ENCODE data around the gene AFTPH. TPM values are rescaled to one million over a fixed set of nuclear protein-coding genes. Genes with fewer than 3 reads are reported as not detected.
A peak's percentile ranks its signal among the peaks of the same experiment; 100 is the strongest.
"Not testable (repeated sequence)": the region's sequence is repeated elsewhere in the genome, so short reads cannot be mapped to it uniquely, and the experiment has no call there.

AFTPH gene
- polyA plus RNA-seq, 3 donors from 2014 or later, result 19.3 to 28.3 (median 22.3) TPM

- Mint-ChIP-seq H3K27ac (no peak overlapping the region), H3K4me3 (no peak overlapping the region), H3K27me3 (ENCODE audit: low read depth in 3 of 3) (peaks cover 6 to 8% (median 7%) of the 10 kb centered on the region in 3 donors), H3K36me3 (no peaks in the 10 kb centered on the region), H3K9me3 (no peaks in the 10 kb centered on the region), H3K4me1 (no peaks in the 10 kb centered on the region)
- DNase-seq, result no peak
Observed at GRCh38 chr2:64515086-64515485, 9.0 kb upstream of the AFTPH start.

- no peaks in the 10 kb centered on the region for H3K4me1 Mint-ChIP-seq
- H3K36me3 Mint-ChIP-seq, result no peaks in the 10 kb centered on the region
- no peak overlapping the region for H3K27ac Mint-ChIP-seq
- peaks cover 6 to 8% (median 7%) of the 10 kb centered on the region in 3 donors for H3K27me3 Mint-ChIP-seq (ENCODE audit: low read depth in 3 of 3)
- H3K4me3 Mint-ChIP-seq, result no peak overlapping the region
- no peaks in the 10 kb centered on the region for H3K9me3 Mint-ChIP-seq
- no peak for DNase-seq
Observed at GRCh38 chr2:64516651-64517510, 7.2 kb upstream of the AFTPH start.

GRCh38 chr2:64517511-64517884, 6.6 kb upstream of the AFTPH start:
- DNase-seq, result no peak
- Mint-ChIP-seq H3K9me3 (no peaks in the 10 kb centered on the region), H3K27me3 (ENCODE audit: low read depth in 3 of 3) (peaks cover 6 to 8% (median 7%) of the 10 kb centered on the region in 3 donors), H3K4me1 (peaks cover 1% of the 10 kb centered on the region in 2 donors), H3K4me3 (no peak overlapping the region), H3K36me3 (no peaks in the 10 kb centered on the region), H3K27ac (no peak overlapping the region)

- no peaks in the 10 kb centered on the region for H3K36me3 Mint-ChIP-seq
- peak overlapping the region; percentile 97 to 99 (median 98) for H3K27ac Mint-ChIP-seq
- H3K4me1 Mint-ChIP-seq, result peaks cover 37 to 41% of the 10 kb centered on the region in 2 donors
- peaks cover 8 to 16% (median 12%) of the 10 kb centered on the region in 3 donors for H3K27me3 Mint-ChIP-seq (ENCODE audit: low read depth in 3 of 3)
- no peaks in the 10 kb centered on the region for H3K9me3 Mint-ChIP-seq
- peak; percentile 67 to 77 (median 68) for DNase-seq
- H3K4me3 Mint-ChIP-seq, result peak overlapping the region; percentile 97 to 99 (median 99)
Observed at GRCh38 chr2:64522843-64523428, 1.2 kb upstream of the AFTPH start.

- no peaks in the 10 kb centered on the region for H3K9me3 Mint-ChIP-seq
- peaks cover 6 to 20% (median 12%) of the 10 kb centered on the region in 3 donors for H3K27me3 Mint-ChIP-seq (ENCODE audit: low read depth in 3 of 3)
- DNase-seq, result no peak
- H3K36me3 Mint-ChIP-seq, result no peaks in the 10 kb centered on the region
- H3K27ac Mint-ChIP-seq, result peak overlapping the region; percentile 98 to 100 (median 98)
- peak overlapping the region; percentile 97 to 99 (median 99) for H3K4me3 Mint-ChIP-seq
- peaks cover 46 to 57% of the 10 kb centered on the region in 2 donors for H3K4me1 Mint-ChIP-seq
Observed at GRCh38 chr2:64524604-64525316, 632 bp downstream of the AFTPH start.

GRCh38 chr2:64525317-64525613, 1.1 kb downstream of the AFTPH start:
- H3K36me3 Mint-ChIP-seq, result no peaks in the 10 kb centered on the region
- peak overlapping the region; percentile 93 to 99 (median 99) for H3K4me3 Mint-ChIP-seq
- peaks cover 6 to 20% (median 12%) of the 10 kb centered on the region in 3 donors for H3K27me3 Mint-ChIP-seq (ENCODE audit: low read depth in 3 of 3)
- H3K27ac Mint-ChIP-seq, result peak overlapping the region; percentile 96 to 100 (median 98)
- H3K9me3 Mint-ChIP-seq, result no peaks in the 10 kb centered on the region
- DNase-seq, result peak; percentile 29 to 42 (median 29)
- peaks cover 48 to 60% of the 10 kb centered on the region in 2 donors for H3K4me1 Mint-ChIP-seq

- no peak for DNase-seq
- H3K4me1 Mint-ChIP-seq, result peaks cover 49 to 63% of the 10 kb centered on the region in 2 donors
- H3K4me3 Mint-ChIP-seq, result peak overlapping the region; percentile 93 to 99 (median 99)
- H3K36me3 Mint-ChIP-seq, result no peaks in the 10 kb centered on the region
- H3K27me3 Mint-ChIP-seq (ENCODE audit: low read depth in 3 of 3), result peaks cover 6 to 20% (median 12%) of the 10 kb centered on the region in 3 donors
- no peaks in the 10 kb centered on the region for H3K9me3 Mint-ChIP-seq
- peak overlapping the region in 5 of 6 donors; percentile 34 to 100 (median 98) for H3K27ac Mint-ChIP-seq
Observed at GRCh38 chr2:64526034-64526433, 1.9 kb downstream of the AFTPH start.

- H3K27ac Mint-ChIP-seq, H3K9me3 Mint-ChIP-seq: not testable (repeated sequence)
- peaks cover 53 to 76% of the 10 kb centered on the region in 2 donors for H3K4me1 Mint-ChIP-seq
Observed at GRCh38 chr2:64530946-64531345, 6.8 kb downstream of the AFTPH start.

GRCh38 chr2:64532030-64532429, 7.9 kb downstream of the AFTPH start:
- no peak for DNase-seq
- H3K4me1 Mint-ChIP-seq, result peaks cover 48 to 74% of the 10 kb centered on the region in 2 donors
- peaks cover 0 to 3% (median 0%) of the 10 kb centered on the region in 3 donors for H3K36me3 Mint-ChIP-seq
- H3K9me3 Mint-ChIP-seq, result no peaks in the 10 kb centered on the region
- H3K27ac Mint-ChIP-seq, result peak overlapping the region; percentile 18 to 88 (median 56)
- no peak overlapping the region for H3K4me3 Mint-ChIP-seq
- peaks cover 0 to 5% (median 0%) of the 10 kb centered on the region in 3 donors for H3K27me3 Mint-ChIP-seq (ENCODE audit: low read depth in 3 of 3)

More at GRCh38 chr2:64530946-64531345, 6.8 kb downstream of the AFTPH start:
- H3K4me3 Mint-ChIP-seq; DNase-seq; H3K27me3 Mint-ChIP-seq (ENCODE audit: low read depth in 3 of 3); H3K36me3 Mint-ChIP-seq: not testable (repeated sequence)

- H3K27ac Mint-ChIP-seq, result peak overlapping the region in 2 of 6 donors; percentile 5 to 44
- peaks cover 0 to 3% (median 0%) of the 10 kb centered on the region in 3 donors for H3K36me3 Mint-ChIP-seq
- H3K4me1 Mint-ChIP-seq, result peaks cover 50 to 79% of the 10 kb centered on the region in 2 donors
- DNase-seq, result no peak
- peak overlapping the region in 2 of 5 donors; percentile 1 to 21 for H3K4me3 Mint-ChIP-seq
- peaks cover 0 to 3% (median 0%) of the 10 kb centered on the region in 3 donors for H3K27me3 Mint-ChIP-seq (ENCODE audit: low read depth in 3 of 3)
- H3K9me3 Mint-ChIP-seq, result no peaks in the 10 kb centered on the region
Observed at GRCh38 chr2:64533882-64534281, 9.8 kb downstream of the AFTPH start.

GRCh38 chr2:64534363-64534762, 10.2 kb downstream of the AFTPH start:
- H3K4me3 Mint-ChIP-seq, result peak overlapping the region in 3 of 5 donors; percentile 21 to 47 (median 27)
- peak overlapping the region in 5 of 6 donors; percentile 2 to 53 (median 39) for H3K27ac Mint-ChIP-seq
- DNase-seq, result no peak
- H3K4me1 Mint-ChIP-seq, result peaks cover 52 to 79% of the 10 kb centered on the region in 2 donors
- H3K36me3 Mint-ChIP-seq, result peaks cover 0 to 3% (median 0%) of the 10 kb centered on the region in 3 donors
- peaks cover 0 to 3% (median 0%) of the 10 kb centered on the region in 3 donors for H3K27me3 Mint-ChIP-seq (ENCODE audit: low read depth in 3 of 3)
- no peaks in the 10 kb centered on the region for H3K9me3 Mint-ChIP-seq

- peaks cover 57 to 84% of the 10 kb centered on the region in 2 donors for H3K4me1 Mint-ChIP-seq
- peaks cover 0 to 3% (median 0%) of the 10 kb centered on the region in 3 donors for H3K27me3 Mint-ChIP-seq (ENCODE audit: low read depth in 3 of 3)
- H3K36me3 Mint-ChIP-seq, result peaks cover 0 to 3% (median 0%) of the 10 kb centered on the region in 3 donors
- no peaks in the 10 kb centered on the region for H3K9me3 Mint-ChIP-seq
- no peak for DNase-seq
- no peak overlapping the region for H3K4me3 Mint-ChIP-seq
- H3K27ac Mint-ChIP-seq, result no peak overlapping the region
Observed at GRCh38 chr2:64535024-64535423, 10.9 kb downstream of the AFTPH start.

GRCh38 chr2:64537991-64538390, 13.9 kb downstream of the AFTPH start:
- Mint-ChIP-seq H3K36me3 (peaks cover 0 to 3% (median 0%) of the 10 kb centered on the region in 3 donors), H3K27me3 (ENCODE audit: low read depth in 3 of 3) (peaks cover 0 to 3% (median 0%) of the 10 kb centered on the region in 3 donors), H3K27ac (no peak overlapping the region), H3K9me3 (no peaks in the 10 kb centered on the region), H3K4me3 (no peak overlapping the region), H3K4me1 (peaks cover 50 to 88% of the 10 kb centered on the region in 2 donors)
- no peak for DNase-seq
